DOHH2 (cell line): Measurements from ENCODE around the gene CADPS.

Experiments used
- H3F3A ChIP-seq: fragments of 200-600 bp; sonication (generic), shearing (Covaris generic); 2 replicates; pipeline ENCODE4 v1.6.0; 2016; ENCODE audit warnings: antibody characterized with exemption, mild to moderate bottlenecking; ENCODE audit not compliant: control insufficient read depth, insufficient read depth
- H3K27ac ChIP-seq: fragments of 200-600 bp; sonication (generic); 2 replicates; pipeline ENCODE4 v1.5.1; 2014; ENCODE audit warnings: low read depth, mild to moderate bottlenecking, low read length, moderate library complexity
- H3K27me3 ChIP-seq: fragments of 200-600 bp; sonication (generic); 2 replicates; pipeline ENCODE4 v1.6.1; 2014; ENCODE audit warnings: mild to moderate bottlenecking, low read length, mixed read lengths; ENCODE audit not compliant: control insufficient read depth
- H3K36me3 ChIP-seq: fragments of 200-600 bp; sonication (generic); 2 replicates; pipeline ENCODE4 v1.6.1; 2014; ENCODE audit warnings: mild to moderate bottlenecking, low read length, moderate library complexity, mixed read lengths; ENCODE audit not compliant: control insufficient read depth
- H3K4me1 ChIP-seq: fragments of 200-600 bp; sonication (generic); 2 replicates; pipeline ENCODE4 v1.6.1; 2014; ENCODE audit warnings: mild to moderate bottlenecking, low read length, mixed read lengths; ENCODE audit not compliant: control insufficient read depth
- H3K4me2 ChIP-seq: fragments of 200-600 bp; sonication (generic); 2 replicates; pipeline ENCODE4 v1.6.0; 2014; ENCODE audit warnings: mild to moderate bottlenecking, low read length, moderate library complexity
- H3K4me3 ChIP-seq: fragments of 200-600 bp; sonication (generic); 2 replicates; pipeline ENCODE4 v1.5.1; 2014; ENCODE audit warnings: mild to moderate bottlenecking, low read length, mixed read lengths
- H3K79me2 ChIP-seq: fragments of 200-600 bp; sonication (generic); 2 replicates; pipeline ENCODE4 v1.6.1; 2014; ENCODE audit warnings: mild to moderate bottlenecking, low read length, mixed read lengths; ENCODE audit not compliant: control insufficient read depth
- H3K9me2 ChIP-seq: fragments of 200-600 bp; sonication (generic); replicated peaks from 2 replicates; pipeline ENCODE4 v1.6.1; 2014; ENCODE audit warnings: mild to moderate bottlenecking, low read length, mixed read lengths; ENCODE audit not compliant: control insufficient read depth
- H3K9me3 ChIP-seq: fragments of 200-600 bp; sonication (generic); 2 replicates; pipeline ENCODE4 v1.6.1; 2014; ENCODE audit warnings: antibody characterized with exemption, low read length, mixed read lengths; ENCODE audit not compliant: control insufficient read depth, insufficient read depth
- H4K20me1 ChIP-seq: fragments of 200-600 bp; sonication (generic); 2 replicates; pipeline ENCODE4 v1.6.0; 2014; ENCODE audit warnings: low read depth, mild to moderate bottlenecking, antibody characterized with exemption, low read length, moderate library complexity; ENCODE audit not compliant: control insufficient read depth, insufficient read depth
- EZH2phosphoT487 ChIP-seq: fragments of 200-600 bp; sonication (generic); IDR thresholded peaks from 2 replicates; pipeline ENCODE4 v1.6.1; 2017; ENCODE audit warnings: borderline replicate concordance, mild to moderate bottlenecking, antibody characterized with exemption, low read length, moderate library complexity, mixed read lengths
- TF ChIP-seq, protein P1 (sequence below): fragments of 200-600 bp; sonication (generic); IDR thresholded peaks from one replicate; pipeline ENCODE4 v1.5.1; 2014; ENCODE audit warnings: antibody characterized with exemption, mild to moderate bottlenecking, low read depth, low read length; ENCODE audit not compliant: poor library complexity, severe bottlenecking

The CADPS gene

DNA sequence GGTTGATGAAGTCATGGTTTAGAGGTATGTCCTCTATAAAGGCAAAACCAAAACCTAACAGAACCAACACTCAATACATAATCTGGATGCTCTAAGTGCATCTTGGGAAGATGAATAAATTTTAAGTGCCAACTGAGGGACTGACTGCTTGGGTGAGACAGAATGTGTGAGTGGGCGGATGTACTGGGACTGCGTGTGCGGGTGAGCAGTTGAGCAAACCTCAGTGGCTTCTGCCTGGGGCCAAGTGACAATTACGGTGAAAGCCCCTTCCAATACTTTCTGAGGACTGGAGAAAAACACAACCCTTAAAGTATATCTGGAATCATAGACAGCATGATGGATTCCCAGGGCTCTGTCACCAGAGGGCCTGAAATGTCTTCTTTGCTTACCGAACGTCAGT, 421.8 kb downstream of the CADPS start:
- H3K9me2 ChIP-seq, result no peaks in the 10 kb centered on the region
- H3K4me2 ChIP-seq, result no peak overlapping the region
- H3K36me3 ChIP-seq, result no peaks in the 10 kb centered on the region
- no peaks in the 10 kb centered on the region for H3F3A ChIP-seq
- no peak overlapping the region for H3K27ac ChIP-seq
- H3K9me3 ChIP-seq, result no peaks in the 10 kb centered on the region
- TF ChIP-seq EZH2phosphoT487, result no peak
- TF ChIP-seq, protein P1, sequence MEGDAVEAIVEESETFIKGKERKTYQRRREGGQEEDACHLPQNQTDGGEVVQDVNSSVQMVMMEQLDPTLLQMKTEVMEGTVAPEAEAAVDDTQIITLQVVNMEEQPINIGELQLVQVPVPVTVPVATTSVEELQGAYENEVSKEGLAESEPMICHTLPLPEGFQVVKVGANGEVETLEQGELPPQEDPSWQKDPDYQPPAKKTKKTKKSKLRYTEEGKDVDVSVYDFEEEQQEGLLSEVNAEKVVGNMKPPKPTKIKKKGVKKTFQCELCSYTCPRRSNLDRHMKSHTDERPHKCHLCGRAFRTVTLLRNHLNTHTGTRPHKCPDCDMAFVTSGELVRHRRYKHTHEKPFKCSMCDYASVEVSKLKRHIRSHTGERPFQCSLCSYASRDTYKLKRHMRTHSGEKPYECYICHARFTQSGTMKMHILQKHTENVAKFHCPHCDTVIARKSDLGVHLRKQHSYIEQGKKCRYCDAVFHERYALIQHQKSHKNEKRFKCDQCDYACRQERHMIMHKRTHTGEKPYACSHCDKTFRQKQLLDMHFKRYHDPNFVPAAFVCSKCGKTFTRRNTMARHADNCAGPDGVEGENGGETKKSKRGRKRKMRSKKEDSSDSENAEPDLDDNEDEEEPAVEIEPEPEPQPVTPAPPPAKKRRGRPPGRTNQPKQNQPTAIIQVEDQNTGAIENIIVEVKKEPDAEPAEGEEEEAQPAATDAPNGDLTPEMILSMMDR, result no peak
- H3K4me3 ChIP-seq, result no peak overlapping the region
- H3K4me1 ChIP-seq, result no peaks in the 10 kb centered on the region
- H4K20me1 ChIP-seq, result no peaks in the 10 kb centered on the region
- H3K79me2 ChIP-seq, result no peaks in the 10 kb centered on the region
- no peaks in the 10 kb centered on the region for H3K27me3 ChIP-seq

DNA sequence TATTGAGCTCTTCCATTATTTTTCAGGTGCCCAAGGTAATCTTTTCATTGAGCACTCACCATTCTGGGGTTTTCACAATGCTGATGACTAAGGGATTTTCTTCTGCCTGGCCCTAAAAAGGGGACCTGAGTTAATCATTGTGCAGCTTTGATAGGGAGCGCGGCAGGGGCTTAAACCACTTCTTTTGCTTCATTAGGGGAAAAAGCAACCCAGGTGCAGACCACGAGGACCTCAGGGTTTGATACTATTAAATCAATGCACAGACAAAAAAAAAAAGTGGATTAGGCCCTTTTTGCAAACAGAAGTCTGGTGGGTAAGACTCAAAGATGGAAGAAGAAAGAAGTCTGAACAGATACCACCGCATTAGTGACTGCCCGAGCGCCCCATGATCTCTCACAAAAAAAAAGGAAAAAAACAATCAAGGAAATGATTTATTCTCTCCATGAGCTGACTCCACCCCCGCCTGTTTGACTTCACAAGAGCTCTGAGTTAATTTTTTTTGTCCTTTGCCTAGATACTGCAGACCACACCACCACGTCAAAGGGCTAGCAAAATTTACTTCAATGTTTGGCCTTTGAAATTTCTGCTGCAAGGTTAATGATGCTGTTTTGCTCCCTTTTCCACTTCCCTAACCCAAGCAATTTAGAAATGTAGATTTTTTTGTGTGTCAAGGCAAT, 423.9 kb downstream of the CADPS start:
- Histone ChIP-seq H3K4me3 (no peak overlapping the region), H3K4me2 (no peak overlapping the region), H3K79me2 (no peaks in the 10 kb centered on the region), H3K27me3 (no peaks in the 10 kb centered on the region), H4K20me1 (no peaks in the 10 kb centered on the region), H3K9me3 (no peaks in the 10 kb centered on the region), H3F3A (no peaks in the 10 kb centered on the region), H3K4me1 (peaks cover 5% of the 10 kb centered on the region), H3K9me2 (no peaks in the 10 kb centered on the region), H3K27ac (no peak overlapping the region), H3K36me3 (no peaks in the 10 kb centered on the region; the same call in 1 of the 2 replicates)
- no peak for TF ChIP-seq EZH2phosphoT487
- TF ChIP-seq, protein P1, result no peak

DNA sequence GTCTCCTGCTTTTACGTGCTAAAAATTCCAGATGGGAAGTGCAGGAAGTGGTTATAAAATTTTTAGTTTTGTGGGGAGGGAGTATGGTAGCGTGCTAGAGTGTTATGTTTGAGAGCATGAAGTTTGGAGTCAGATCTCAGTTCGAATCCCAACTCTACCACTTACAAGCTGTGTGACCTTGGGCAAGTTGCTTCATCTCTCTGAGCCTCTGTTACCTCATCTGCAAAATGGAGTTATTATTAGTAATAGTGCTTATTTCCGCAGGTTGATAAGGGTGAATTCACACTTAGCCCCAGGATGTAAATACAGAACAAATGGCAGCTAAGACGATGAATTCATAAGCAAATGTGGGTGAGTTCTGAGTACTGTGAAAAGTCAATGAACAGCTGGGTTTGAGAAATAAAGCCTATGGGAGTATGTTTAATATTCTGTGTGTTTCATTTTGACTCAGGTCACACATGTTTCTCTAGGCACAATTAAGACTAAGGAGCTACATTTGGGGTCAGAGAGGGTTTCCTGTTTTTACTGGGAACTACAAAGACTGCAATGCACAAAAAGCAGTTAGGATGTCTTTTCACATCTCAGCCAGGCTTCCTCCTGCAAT, 428.8 kb downstream of the CADPS start:
- Histone ChIP-seq H3F3A (no peaks in the 10 kb centered on the region), H3K4me2 (no peak overlapping the region), H3K4me3 (no peak overlapping the region), H3K9me2 (no peaks in the 10 kb centered on the region), H3K36me3 (peaks cover 8% of the 10 kb centered on the region), H4K20me1 (no peaks in the 10 kb centered on the region), H3K27ac (no peak overlapping the region), H3K4me1 (peaks cover 12% of the 10 kb centered on the region), H3K79me2 (no peaks in the 10 kb centered on the region), H3K27me3 (no peaks in the 10 kb centered on the region), H3K9me3 (no peaks in the 10 kb centered on the region)
- no peak for TF ChIP-seq EZH2phosphoT487
- TF ChIP-seq, protein P1, result no peak
